Fibroblast of lung (primary cell): ENCODE data around the gene CDX2.

Experiments used
- EZH2 ChIP-seq: IDR thresholded peaks from 2 replicates; pipeline ENCODE4 v1.5.1; 2012; ENCODE audit warnings: low read length, control low read depth, mild to moderate bottlenecking; ENCODE audit errors: missing control alignments
- TF ChIP-seq, protein P1 (sequence below), 2 donors: IDR thresholded peaks in 1 of 2; conservative IDR thresholded peaks in 1 of 2; 1 replicate in 1 of 2; 2 replicates in 1 of 2; pipeline ENCODE4 v1.5.1; 2011 to 2012; ENCODE audit warnings: low read length in 2 of 2, control low read depth in 1 of 2, inconsistent platforms in 1 of 2, low read depth in 1 of 2, mild to moderate bottlenecking in 1 of 2

DNA sequence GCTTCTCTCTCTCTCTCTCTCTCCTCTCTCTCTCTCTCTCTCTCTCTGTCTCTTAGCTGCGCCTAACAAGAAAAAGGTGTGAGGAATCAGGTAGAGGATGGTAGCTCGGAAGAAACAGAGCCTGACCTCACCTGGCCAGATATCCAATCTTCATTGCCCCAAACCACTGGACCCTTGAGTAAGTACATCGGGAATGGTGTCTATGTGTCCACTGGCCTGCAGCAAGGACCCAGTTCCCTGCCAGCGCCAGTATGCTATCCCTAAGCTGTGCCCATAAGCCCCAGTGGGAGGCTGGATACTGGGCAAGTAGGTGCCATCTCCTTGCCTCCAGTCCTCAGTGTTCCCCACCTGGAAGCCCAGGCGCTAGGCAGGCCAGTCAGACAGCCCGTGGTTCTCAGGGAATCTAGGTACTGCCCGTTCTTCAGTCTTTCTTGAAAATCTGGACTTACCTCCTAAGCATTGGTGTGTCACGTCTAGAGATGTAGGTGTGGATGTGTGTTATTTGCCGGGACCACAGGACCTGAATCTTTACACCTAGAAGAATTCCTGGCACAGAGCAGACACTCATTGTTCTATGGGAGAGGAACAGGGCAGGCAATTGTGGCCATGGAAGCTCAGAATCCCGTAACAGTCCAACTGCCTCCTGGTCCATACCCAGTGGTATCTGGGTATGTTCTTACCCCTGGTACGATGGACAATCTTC lies 12.0 kb upstream of the CDX2 start:
- TF ChIP-seq, protein P1, sequence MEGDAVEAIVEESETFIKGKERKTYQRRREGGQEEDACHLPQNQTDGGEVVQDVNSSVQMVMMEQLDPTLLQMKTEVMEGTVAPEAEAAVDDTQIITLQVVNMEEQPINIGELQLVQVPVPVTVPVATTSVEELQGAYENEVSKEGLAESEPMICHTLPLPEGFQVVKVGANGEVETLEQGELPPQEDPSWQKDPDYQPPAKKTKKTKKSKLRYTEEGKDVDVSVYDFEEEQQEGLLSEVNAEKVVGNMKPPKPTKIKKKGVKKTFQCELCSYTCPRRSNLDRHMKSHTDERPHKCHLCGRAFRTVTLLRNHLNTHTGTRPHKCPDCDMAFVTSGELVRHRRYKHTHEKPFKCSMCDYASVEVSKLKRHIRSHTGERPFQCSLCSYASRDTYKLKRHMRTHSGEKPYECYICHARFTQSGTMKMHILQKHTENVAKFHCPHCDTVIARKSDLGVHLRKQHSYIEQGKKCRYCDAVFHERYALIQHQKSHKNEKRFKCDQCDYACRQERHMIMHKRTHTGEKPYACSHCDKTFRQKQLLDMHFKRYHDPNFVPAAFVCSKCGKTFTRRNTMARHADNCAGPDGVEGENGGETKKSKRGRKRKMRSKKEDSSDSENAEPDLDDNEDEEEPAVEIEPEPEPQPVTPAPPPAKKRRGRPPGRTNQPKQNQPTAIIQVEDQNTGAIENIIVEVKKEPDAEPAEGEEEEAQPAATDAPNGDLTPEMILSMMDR (conservative IDR thresholded peaks at IDR 0.05 in 1 of 2, IDR thresholded peaks at IDR 0.05 in 1 of 2; ENCODE audit: low read depth in 1 of 2, low read length in 2 of 2), result no peak
- TF ChIP-seq EZH2, result peak; percentile 82
